HG02763 (cell line): ENCODE data around the gene SPDYE18.
"Not testable (repeated sequence)": the region's sequence is repeated elsewhere in the genome, so short reads cannot be mapped to it uniquely, and the experiment has no call there.

Experiments
- ATAC-seq: cut with Tn5 transposase; IDR thresholded peaks from one replicate; pipeline ENCODE4 v1.9.1; 2021; ENCODE audit warnings: mild to moderate bottlenecking, moderate library complexity; ENCODE audit not compliant: unreplicated experiment

SPDYE18 gene

DNA sequence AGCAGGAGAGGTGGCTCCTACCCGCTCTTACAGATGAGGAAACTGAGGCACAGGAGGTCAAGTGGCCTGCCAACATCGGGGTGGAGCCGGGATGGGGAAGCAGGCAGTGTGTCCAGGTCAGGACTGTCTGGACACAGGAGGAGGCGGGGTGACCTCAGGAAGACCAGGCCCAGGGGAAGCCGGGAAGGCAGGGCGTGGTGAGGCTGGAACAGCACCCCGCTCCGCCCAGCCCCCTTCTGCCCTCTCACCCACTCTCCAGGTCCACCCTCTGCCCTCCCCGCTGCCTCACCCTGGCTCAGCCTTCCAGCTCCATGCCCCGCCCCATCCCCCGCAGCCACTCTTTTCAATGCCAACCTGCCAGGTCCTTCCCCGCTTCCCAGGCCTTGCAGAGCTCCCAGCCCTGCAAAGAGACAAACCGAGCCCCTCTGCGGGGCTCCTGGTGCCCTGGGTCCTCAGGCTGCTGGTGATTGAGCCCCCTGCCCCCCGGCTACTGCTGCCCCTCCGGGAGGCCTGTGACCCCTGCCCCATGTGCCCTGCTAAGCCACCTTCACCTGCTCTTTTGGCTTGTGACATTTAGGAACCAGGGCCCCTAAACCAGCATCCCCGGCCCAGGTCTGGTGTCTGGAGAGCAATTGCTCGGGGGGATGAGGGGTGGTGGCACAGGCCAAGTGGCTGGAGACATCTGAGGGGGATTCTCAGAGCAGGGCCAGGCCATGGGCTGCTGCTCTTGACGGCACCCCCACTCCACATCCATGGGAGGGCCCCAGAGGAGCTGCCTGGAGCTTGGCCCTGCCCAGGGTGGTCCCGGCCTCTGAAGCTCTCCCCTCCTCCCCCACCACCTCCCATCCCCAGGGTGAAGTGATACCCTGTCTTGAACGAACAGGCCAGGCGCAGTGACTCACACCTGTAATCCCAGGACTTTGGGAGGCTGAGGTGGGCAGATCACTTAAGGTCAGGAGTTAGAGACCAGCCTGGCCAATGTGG lies 55.9 kb downstream of the SPDYE18 start:
- not testable (repeated sequence) for ATAC-seq

DNA sequence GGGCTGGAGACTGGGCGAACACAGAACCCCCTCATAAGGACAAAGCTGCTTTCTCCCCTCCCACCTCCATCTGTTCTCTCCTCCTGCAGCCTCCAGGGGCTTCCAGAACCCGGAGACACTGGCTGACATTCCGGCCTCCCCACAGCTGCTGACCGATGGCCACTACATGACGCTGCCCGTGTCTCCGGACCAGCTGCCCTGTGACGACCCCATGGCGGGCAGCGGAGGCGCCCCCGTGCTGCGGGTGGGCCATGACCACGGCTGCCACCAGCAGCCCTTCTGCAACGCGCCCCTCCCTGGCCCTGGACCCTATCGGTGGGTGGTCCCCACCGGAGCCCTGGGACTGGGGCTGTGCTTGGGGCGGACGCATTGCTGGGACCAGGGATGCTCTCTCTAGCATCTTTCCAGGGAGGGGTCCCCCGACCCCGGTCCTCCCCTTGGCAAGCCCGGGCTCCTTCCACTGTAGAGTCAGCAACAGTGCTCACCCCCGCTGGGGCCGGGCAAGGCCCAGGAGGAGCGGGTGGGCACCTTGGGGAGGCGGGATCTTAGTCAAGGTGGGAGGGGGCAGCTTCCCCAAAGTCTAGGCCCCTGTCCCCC lies 56.8 kb downstream of the SPDYE18 start:
- ATAC-seq: not testable (repeated sequence)

DNA sequence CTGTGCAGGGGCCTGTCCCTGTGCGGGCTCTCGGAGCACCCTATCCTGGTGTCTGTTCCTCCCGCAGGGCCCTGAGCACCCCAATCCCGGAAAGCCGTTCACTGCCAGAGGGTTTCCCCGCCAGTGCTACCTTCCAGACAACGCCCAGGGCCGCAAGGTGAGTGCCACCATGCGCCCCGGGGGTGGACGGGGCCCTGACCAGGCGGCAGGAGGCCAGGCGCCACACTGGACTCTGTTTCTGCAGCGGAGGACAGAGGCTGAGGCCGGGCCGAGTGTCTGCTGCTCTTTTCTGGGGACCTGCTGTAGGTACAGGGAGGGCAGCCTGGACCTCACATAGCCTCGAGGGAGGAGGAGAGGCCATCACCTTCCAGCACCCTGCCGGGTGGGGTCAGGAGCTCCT lies 58.2 kb downstream of the SPDYE18 start:
- not testable (repeated sequence) for ATAC-seq

DNA sequence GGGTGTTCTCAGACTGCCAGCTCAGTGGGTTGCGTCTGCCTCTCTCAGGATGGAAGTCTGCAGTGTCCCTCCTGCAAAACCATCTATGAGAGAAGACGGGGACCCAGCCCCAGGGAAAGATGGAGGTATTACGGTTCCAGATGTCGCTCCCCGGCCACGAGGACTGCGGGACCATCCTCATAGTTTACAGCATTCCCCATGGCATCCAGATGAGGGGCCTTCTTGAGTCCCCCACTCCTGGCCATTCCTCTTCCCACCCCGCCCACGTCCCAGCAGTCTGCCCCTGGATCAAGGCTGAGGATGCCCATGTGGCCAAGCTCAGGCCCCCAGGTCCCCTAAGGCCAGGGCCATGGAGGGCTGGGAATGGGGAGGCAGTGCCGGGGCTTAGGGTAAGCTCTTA lies 59.1 kb downstream of the SPDYE18 start:
- not testable (repeated sequence) for ATAC-seq

DNA sequence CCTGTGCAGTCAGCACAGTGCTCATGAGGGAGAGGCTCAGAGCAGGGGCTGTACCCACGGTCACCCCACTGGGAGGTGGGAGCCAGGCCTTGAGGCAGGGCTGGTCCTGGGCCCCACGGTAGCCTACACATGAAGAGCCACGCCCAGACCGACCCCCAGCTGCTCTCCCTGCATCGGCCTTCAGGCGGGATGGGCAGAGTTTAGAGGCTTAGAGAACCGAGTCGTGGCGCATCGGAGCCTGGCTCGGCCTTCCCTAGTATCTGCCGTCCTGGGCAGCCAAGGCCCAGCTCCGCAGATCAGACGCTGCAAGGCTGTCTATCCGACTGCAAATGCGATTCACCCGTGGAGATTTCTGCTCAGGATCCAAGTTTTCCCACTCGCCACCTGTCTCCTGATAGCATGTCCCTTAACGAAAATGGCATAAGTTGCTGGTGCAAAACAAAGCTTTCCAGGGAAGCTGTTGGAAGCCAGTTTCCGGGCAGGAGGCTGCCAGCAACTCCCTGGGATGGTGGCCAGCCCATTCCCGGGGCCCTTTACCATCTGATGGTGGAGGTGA lies 59.6 kb downstream of the SPDYE18 start:
- not testable (repeated sequence) for ATAC-seq

DNA sequence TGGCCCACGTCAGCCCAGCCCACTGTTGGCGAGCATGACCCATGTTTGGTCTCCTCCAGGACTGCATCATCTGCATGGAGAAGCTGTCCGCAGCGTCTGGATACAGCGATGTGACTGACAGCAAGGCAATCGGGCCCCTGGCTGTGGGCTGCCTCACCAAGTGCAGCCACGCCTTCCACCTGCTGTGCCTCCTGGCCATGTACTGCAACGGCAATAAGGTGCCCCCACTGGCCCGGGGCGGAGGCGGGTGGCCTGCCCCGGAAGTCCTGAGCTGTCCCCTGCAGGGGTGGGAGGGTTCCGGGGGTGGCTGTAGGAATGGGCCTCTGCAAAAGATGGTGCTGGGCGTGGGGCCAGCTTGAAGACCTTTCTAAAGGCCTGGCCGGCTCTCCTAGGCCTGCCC lies 60.3 kb downstream of the SPDYE18 start:
- not testable (repeated sequence) for ATAC-seq
